Heart right ventricle (tissue), 16 donors: ENCODE measurements around the gene TNS1. TPM values are rescaled to one million over a fixed set of nuclear protein-coding genes. Genes with fewer than 3 reads are reported as not detected.

Experiments
- ATAC-seq, 8 donors: fragments of 200-7000 bp; cut with Tn5 transposase; one replicate each; pipeline ENCODE4 v1.9.1; 2020; ENCODE audit warnings: mild to moderate bottlenecking in 8 of 8, moderate library complexity in 8 of 8, moderate number of reproducible peaks in 1 of 8
- DNase-seq, 2 donors: peaks; one replicate each; pipeline ENCODE4 v3.0.0-alpha.2; 2020
- H3K27ac ChIP-seq, 10 donors: fragments of 200-600 bp; sonication (generic) in 2 of 10; one replicate each; pipeline versions ENCODE4 v1.5.0 to v1.8.0; 2020 to 2022; ENCODE audit warnings: mild to moderate bottlenecking in 3 of 10
- H3K27me3 ChIP-seq, 7 donors: fragments of 200-600 bp; one replicate each; pipeline ENCODE4 v1.8.0; 2021 to 2022; ENCODE audit warnings: mild to moderate bottlenecking in 2 of 7
- H3K36me3 ChIP-seq, 9 donors: fragments of 200-600 bp; sonication (generic) in 1 of 9; one replicate each; pipeline versions ENCODE4 v1.5.0 to v1.8.0; 2020 to 2022; ENCODE audit warnings: mild to moderate bottlenecking in 2 of 9
- H3K4me1 ChIP-seq, 9 donors: fragments of 200-600 bp; sonication (generic) in 1 of 9; one replicate each; pipeline versions ENCODE4 v1.5.0 to v1.8.0; 2020 to 2022; ENCODE audit warnings: mild to moderate bottlenecking in 4 of 9
- H3K4me3 ChIP-seq, 10 donors: fragments of 200-600 bp; sonication (generic) in 2 of 10; one replicate each; pipeline versions ENCODE4 v1.5.0 to v1.8.0; 2020 to 2022; ENCODE audit warnings: mild to moderate bottlenecking in 7 of 10, moderate library complexity in 2 of 10
- H3K9me3 ChIP-seq, 11 donors: fragments of 200-600 bp in 10 of 11; sonication (generic) in 2 of 11; one replicate each; pipeline versions ENCODE4 v1.5.0 to v1.8.0; 2013 to 2022; ENCODE audit warnings: mild to moderate bottlenecking in 2 of 11, control low read depth in 1 of 11, moderate library complexity in 1 of 11
- CTCF ChIP-seq, 9 donors: fragments of 200-600 bp; sonication (generic) in 2 of 9; IDR thresholded peaks; one replicate each; pipeline versions ENCODE4 v1.5.0 to v1.8.0; 2021 to 2022; ENCODE audit warnings: antibody characterized with exemption in 9 of 9, mild to moderate bottlenecking in 5 of 9, moderate library complexity in 1 of 9
- WGBS, 2 donors: extraction: QIAGEN DNeasy Blood & Tissue Kit; methylation state at CpG; one replicate each; pipeline ENCODE4 v1.1.7; 2013; ENCODE audit warnings: inconsistent platforms in 1 of 2; 5-methylcytosine and 5-hydroxymethylcytosine counted together
- intact Hi-C, 10 donors: fragments of 100-400 bp; cut with DNase I; formaldehyde crosslinking; loops; one replicate each; pipeline versions ENCODE4 v1.11.1 to v1.14.2; 2022
- polyA plus RNA-seq, 2 donors: library from polyadenylated mRNA; stranded (reverse); fragments of 200-250 nt; gene quantifications; one replicate each; pipeline ENCODE4 v1.2.3, GENCODE V29; 2013
- total RNA-seq, 10 donors: library from RNA; stranded (reverse); fragmentation: NEBNext Ultra II Directional in 3 of 10; extraction: Animal tissue kit (Norgen Biotek cat#: 25700) in 3 of 10; gene quantifications; one replicate each; pipeline versions ENCODE4 v1.2.1 to v1.2.4, GENCODE V29; 2021 to 2023
- donor health status: Arrhythmogenic right ventricular cardiomyopathy.
- donor health status: ischemic (EF 13 %, LVEDD 7.1; RV severe dilation, severe dysfunction).
- donor health status: healthy with polysubstance abuse.
- donor health status: DM: no; HTN: yes; CAD: no.
- donor health status: DM: no; HTN: no; CAD: no.
- donor health status: ischemic (EF 25% LVEDD 6.9; RV normal size, moderate dysfunction).
- donor health status: ischemic (EF 25% LVEDD 5.7; RV mildly dilated, moderate dysfunction).
- donor health status: healthy.
- donor health status: DM: yes; HTN: yes; CAD: no.
- donor health status: Ischemic cardiomyopathy.
- donor health status: ischemic (EF 35%, LVEDD 5.7; RV mildly dilated, moderate dysfunction).
- donor health status: nonischemic (EF 11% LVEDD 7.7; RV severe dilation, severe dysfunction).
- donor health status: DM: yes; HTN: yes; CAD: no.
- donor health status: PGD.
- donor health status: ischemic (EF 29% LVEDD 5.4; RV normal size, mild dysfunction).
- donor health status: nonischemic (EF 23%, LVEDD 6.1; RV moderate dilation, normal function).

The TNS1 gene
- total and polyA plus RNA-seq, 12 donors: 64.6 to 844 (median 731) TPM

- TF ChIP-seq CTCF (IDR thresholded peaks at IDR 0.05): no peak
- H3K36me3 ChIP-seq: peaks cover 0 to 97% (median 45%) of the 10 kb centered on the region in 9 donors
- intact Hi-C loops: no loop called here
- no peak for ATAC-seq
- no peaks in the 10 kb centered on the region for H3K27me3 ChIP-seq
- peaks cover 0 to 11% (median 0%) of the 10 kb centered on the region in 11 donors for H3K9me3 ChIP-seq
- peak overlapping the region in 8 of 10 donors; percentile 1 to 96 (median 56) for H3K27ac ChIP-seq
- 60 to 62% methylated on average over 1 of the region's 1 CpG for WGBS, 2 donors
- H3K4me1 ChIP-seq: peaks cover 48 to 100% (median 97%) of the 10 kb centered on the region in 9 donors
- no peak for DNase-seq
- H3K4me3 ChIP-seq: no peak overlapping the region
Measured at GRCh38 chr2:217845301-217845700, 157.5 kb downstream of the TNS1 start.

- TF ChIP-seq CTCF (IDR thresholded peaks at IDR 0.05): no peak
- H3K27me3 ChIP-seq: no peaks in the 10 kb centered on the region
- DNase-seq (no peak), ATAC-seq (no peak)
- intact Hi-C loops: no loop called here
- H3K36me3 ChIP-seq: peaks cover 0 to 99% (median 45%) of the 10 kb centered on the region in 9 donors
- H3K4me3 ChIP-seq: no peak overlapping the region
- peaks cover 49 to 100% (median 97%) of the 10 kb centered on the region in 9 donors for H3K4me1 ChIP-seq
- peak overlapping the region in 7 of 10 donors; percentile 1 to 96 (median 48) for H3K27ac ChIP-seq
- WGBS, 2 donors: 93 to 95% methylated on average over 1 of the region's 1 CpG
- peaks cover 0 to 11% (median 0%) of the 10 kb centered on the region in 11 donors for H3K9me3 ChIP-seq
Measured at GRCh38 chr2:217844696-217845095, 158.1 kb downstream of the TNS1 start.

- no peak for DNase-seq
- Histone ChIP-seq H3K4me1 (peaks cover 57 to 100% (median 98%) of the 10 kb centered on the region in 9 donors), H3K27ac (peak overlapping the region; percentile 18 to 96 (median 49)), H3K36me3 (peaks cover 0 to 93% (median 39%) of the 10 kb centered on the region in 9 donors), H3K9me3 (peaks cover 0 to 11% (median 0%) of the 10 kb centered on the region in 11 donors), H3K27me3 (no peaks in the 10 kb centered on the region), H3K4me3 (no peak overlapping the region)
- WGBS, 2 donors: 34 to 42% methylated on average over 1 of the region's 1 CpG
- TF ChIP-seq CTCF (IDR thresholded peaks at IDR 0.05): no peak
- peak in 5 of 8 donors; percentile 10 to 28 (median 25) for ATAC-seq
- intact Hi-C loops: no loop called here
Measured at GRCh38 chr2:217843324-217843723, 159.5 kb downstream of the TNS1 start.

- Histone ChIP-seq H3K4me1 (peaks cover 58 to 100% (median 98%) of the 10 kb centered on the region in 9 donors), H3K27ac (peak overlapping the region in 8 of 10 donors; percentile 8 to 96 (median 68)), H3K9me3 (peaks cover 0 to 11% (median 0%) of the 10 kb centered on the region in 11 donors), H3K27me3 (no peaks in the 10 kb centered on the region), H3K4me3 (no peak overlapping the region), H3K36me3 (peaks cover 0 to 84% (median 26%) of the 10 kb centered on the region in 9 donors)
- 40 to 54% methylated on average over 2 of the region's 2 CpGs for WGBS, 2 donors
- intact Hi-C loops: no loop called here
- TF ChIP-seq CTCF (IDR thresholded peaks at IDR 0.05): no peak
- DNase-seq (no peak), ATAC-seq (no peak)
Measured at GRCh38 chr2:217842017-217842416, 160.8 kb downstream of the TNS1 start.
